DOHH2 (cell line): Measurements from ENCODE around the gene PTGER3.

Source experiments
- CTCF ChIP-seq: fragments of 200-600 bp; sonication (generic); IDR thresholded peaks from one replicate; pipeline ENCODE4 v1.5.1; 2014; ENCODE audit warnings: antibody characterized with exemption, mild to moderate bottlenecking, low read depth, low read length; ENCODE audit not compliant: poor library complexity, severe bottlenecking
- EZH2phosphoT487 ChIP-seq: fragments of 200-600 bp; sonication (generic); IDR thresholded peaks from 2 replicates; pipeline ENCODE4 v1.6.1; 2017; ENCODE audit warnings: borderline replicate concordance, mild to moderate bottlenecking, antibody characterized with exemption, low read length, moderate library complexity, mixed read lengths

GRCh38 chr1:71087060-71087459 lies 39.4 kb upstream of the PTGER3 start:
- TF ChIP-seq CTCF (no peak), EZH2phosphoT487 (no peak)
